GM19193 (cell line): ENCODE data around the gene SCYGR1.
"Not testable (repeated sequence)": the region's sequence is repeated elsewhere in the genome, so short reads cannot be mapped to it uniquely, and the experiment has no call there.

Source experiments
- POLR2A ChIP-seq: IDR thresholded peaks from 4 replicates; pipeline ENCODE4 v1.6.1; 2011; ENCODE audit not compliant: insufficient read depth, insufficient read length; ENCODE audit errors: extremely low read depth

SCYGR1 gene, protein sequence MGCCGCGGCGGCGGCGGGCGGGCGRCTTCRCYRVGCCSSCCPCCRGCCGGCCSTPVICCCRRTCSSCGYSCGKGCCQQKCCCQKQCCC

DNA sequence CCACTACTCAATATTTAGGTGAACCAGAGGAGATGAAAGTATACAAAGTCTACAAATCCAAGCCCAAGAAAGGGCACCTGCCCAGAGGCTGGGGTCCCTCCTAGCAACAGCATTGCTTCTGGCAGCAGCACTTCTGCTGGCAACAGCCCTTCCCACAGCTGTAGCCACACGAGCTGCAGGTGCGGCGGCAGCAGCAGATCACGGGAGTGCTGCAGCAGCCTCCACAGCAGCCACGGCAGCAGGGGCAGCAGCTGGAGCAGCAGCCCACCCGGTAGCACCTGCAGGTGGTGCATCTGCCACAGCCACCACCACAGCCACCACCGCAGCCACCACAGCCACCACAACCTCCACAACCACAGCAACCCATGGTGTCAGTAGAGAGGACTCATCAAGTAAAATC is at the start of gene SCYGR1:
SCYGR1 (minus strand) TSS at position 367 of the 400 bp plus-strand sequence; CDS start at position 367, 0 bp downstream.
- not testable (repeated sequence) for TF ChIP-seq POLR2A

GRCh38 chr2:227436436-227437174 is 48.9 kb upstream of the SCYGR1 start:
- TF ChIP-seq POLR2A: no peak

- TF ChIP-seq POLR2A: no peak
These were observed 45.4 kb upstream of the SCYGR1 start for GRCh38 chr2:227433171-227433570.

DNA sequence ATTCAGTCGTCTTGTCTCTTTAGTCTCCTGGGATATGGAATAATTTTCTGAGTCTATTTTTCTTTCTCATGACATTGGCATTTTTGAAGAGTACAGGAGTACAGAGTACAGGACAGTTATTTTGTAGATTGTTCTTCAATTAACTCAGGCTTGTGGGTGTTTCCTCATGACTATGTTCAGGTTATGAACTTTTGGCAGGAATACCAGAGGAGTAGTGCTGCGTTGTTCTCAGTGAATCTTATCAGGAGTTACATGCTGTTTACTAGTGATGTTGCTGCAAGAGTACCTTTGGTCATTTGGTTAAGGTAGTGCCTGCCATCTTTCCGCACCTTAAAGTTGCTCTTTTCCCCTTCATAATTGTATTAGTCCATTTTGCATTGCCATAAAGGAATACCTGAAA is 42.9 kb upstream of the SCYGR1 start:
- TF ChIP-seq POLR2A: no peak

GRCh38 chr2:227428731-227429285 is 41.1 kb upstream of the SCYGR1 start:
- no peak for TF ChIP-seq POLR2A

DNA sequence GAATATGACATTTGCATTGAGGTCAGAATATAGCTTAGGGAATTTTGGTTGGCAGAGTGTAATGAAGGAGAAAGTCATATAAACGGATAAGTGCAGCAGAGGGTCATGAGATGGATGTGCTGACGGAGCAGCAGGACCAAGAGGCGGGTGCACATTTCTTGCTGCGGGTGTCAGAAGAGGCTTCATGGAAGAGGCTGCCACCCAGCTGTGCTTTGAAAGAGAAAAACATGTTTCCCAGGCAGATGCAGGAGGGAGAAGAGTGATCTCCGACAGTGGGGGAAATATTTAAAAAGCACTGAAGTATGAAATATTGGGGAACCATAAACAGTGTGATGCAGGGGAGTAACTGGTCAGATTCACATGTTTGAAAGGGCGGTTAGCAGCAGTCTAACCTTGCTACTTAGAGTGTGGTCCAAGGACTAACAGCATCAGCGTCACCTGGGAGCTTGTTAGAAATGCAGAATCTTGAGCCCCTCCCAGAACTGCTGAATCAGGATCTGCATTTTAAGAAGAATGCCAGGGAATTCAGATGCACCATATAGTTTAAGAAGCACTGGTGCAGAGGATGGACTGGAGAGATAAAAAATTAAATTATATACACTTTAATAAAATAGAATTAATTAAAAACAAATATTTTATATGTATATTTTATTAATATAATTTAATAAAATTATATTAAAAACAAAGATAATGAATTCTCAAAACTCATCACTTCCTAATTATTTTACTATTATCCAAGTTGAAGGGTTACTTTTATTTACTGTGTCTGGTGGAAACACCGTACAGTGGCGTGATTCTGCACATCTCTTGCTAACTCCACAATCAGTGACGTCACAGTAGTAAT is 36.1 kb upstream of the SCYGR1 start:
- TF ChIP-seq POLR2A: no peak

GRCh38 chr2:227420087-227421052 is 32.6 kb upstream of the SCYGR1 start:
- TF ChIP-seq POLR2A: no peak

DNA sequence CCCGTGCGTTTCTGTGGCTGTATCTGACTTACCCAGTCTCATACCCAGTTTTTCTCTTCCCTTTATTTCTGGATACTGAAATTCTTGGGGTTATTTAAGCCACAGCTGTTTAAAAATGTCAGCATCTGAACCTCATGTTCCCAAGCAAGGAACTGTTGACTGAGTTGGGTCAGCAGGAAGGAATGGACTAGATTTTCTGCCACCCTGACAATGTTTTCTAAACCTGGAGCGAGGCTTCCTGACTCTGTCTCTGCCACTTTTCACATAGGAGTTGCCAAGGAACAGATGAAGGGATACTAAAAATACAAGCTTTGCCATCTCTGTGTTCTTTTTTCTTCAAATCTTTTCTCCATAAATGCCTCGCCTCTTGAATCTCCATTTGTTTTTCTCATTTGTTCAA is 29.0 kb upstream of the SCYGR1 start:
- TF ChIP-seq POLR2A: no peak

GRCh38 chr2:227415538-227416424 is 28.0 kb upstream of the SCYGR1 start:
- TF ChIP-seq POLR2A: no peak

DNA sequence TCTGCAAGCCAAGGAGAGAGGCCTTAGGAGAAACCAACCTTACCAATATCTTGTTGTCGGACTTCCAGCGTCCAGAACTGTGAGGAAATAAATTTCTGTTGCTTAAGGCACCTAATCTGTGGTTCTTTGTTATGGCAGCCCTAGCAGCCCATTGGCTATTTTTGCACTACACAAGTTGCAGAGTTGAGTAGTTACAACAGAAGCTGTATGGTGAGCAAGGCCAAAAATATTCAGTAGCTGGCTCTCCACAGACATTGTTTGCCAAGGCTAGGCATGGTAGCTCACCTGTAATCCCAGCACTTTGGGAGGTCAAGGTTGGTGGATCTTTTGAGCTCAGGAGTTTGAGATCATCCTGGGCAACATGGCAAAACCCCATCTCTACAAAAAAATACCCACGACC is 27.1 kb upstream of the SCYGR1 start:
- no peak for TF ChIP-seq POLR2A

DNA sequence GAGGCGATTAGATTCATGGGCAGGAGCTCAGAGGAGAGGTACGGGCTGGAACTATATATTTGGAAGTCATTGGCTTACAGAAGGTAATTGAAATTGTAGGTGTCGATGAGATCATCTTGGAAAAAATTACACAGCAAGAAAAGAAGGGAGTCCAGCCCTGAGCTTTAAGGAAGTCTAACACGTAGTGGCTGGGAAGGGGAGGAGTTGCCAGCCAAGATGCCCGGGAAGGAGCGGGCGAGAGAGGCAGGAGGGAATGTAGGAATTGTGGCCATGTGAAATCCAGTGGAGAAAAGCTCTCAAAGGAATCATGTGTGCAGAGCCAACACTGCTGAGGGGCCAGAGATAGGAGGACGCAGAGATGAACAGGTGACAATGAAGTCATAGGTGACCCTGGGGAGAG is 25.6 kb upstream of the SCYGR1 start:
- no peak for TF ChIP-seq POLR2A

GRCh38 chr2:227412877-227413276 is 25.1 kb upstream of the SCYGR1 start:
- TF ChIP-seq POLR2A: no peak

DNA sequence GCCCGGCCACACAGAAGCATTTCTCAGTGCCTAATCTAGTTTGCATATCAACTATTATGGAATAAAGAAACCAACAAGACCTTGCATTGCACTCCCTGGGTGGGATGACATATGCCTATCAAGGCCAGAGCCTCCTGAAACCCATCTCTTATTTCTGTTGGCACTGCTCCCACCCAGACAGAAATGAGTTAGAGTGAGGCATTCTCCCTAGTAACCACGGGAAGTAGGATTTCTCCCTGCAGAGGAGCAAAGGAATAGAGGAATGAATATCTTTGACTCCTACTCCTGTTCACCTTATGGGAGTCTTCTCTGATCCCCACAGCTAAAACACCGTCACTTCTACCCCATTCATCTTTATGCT is 24.2 kb upstream of the SCYGR1 start:
- no peak for TF ChIP-seq POLR2A
